ENCODE data around the gene LMO1. TPM values are rescaled to one million over a fixed set of nuclear protein-coding genes. Genes with fewer than 3 reads are reported as not detected.

LMO1 gene
- polyA plus RNA-seq, 1 of the 3 experiments (the other 2 are of a cell fraction), result 0.12 TPM

- Histone ChIP-seq H3K4me1 (ENCODE audit: control insufficient read depth in 1 of 2, insufficient read depth in 2 of 2, low read depth in 1 of 2, low read length in 1 of 2) (peaks cover 0 to 12% of the 10 kb centered on the region in 2 experiments; a peak in 1 of 4 replicates), H3F3A (replicated peaks; ENCODE audit: insufficient read depth) (no peaks in the 10 kb centered on the region), H3K9me3 (no peaks in the 10 kb centered on the region), H3K79me2 (ENCODE audit: insufficient read depth) (no peaks in the 10 kb centered on the region), H2AFZ (ENCODE audit: low read depth) (no peak overlapping the region), H3K4me2 (no peak overlapping the region), H3K9me2 (no peaks in the 10 kb centered on the region), H3K4me3 (ENCODE audit: low read depth in 2 of 2, low read length in 1 of 2) (no peak overlapping the region), H3K9ac (no peak overlapping the region), H3K36me3 (replicated peaks in 1 of 2; ENCODE audit: control insufficient read depth in 1 of 2, insufficient read depth in 2 of 2, low read length in 1 of 2) (no peaks in the 10 kb centered on the region), H3K27ac (ENCODE audit: low read depth in 2 of 2, low read length in 1 of 2) (no peak overlapping the region), H4K20me1 (ENCODE audit: insufficient read depth) (no peaks in the 10 kb centered on the region), H3K27me3 (ENCODE audit: insufficient read depth) (no peaks in the 10 kb centered on the region; the same call in 1 of the 2 replicates)
- POLR2A ChIA-PET, result no interaction called here
- TF ChIP-seq SIN3A (IDR thresholded peaks at IDR 0.05; ENCODE audit: borderline replicate concordance, low read depth, low read length) (no peak), GABPA (IDR thresholded peaks at IDR 0.05; ENCODE audit: low read depth) (no peak), FOXM1 (IDR thresholded peaks at IDR 0.05; ENCODE audit: low read depth) (no peak), CHD2 (IDR thresholded peaks at IDR 0.05; ENCODE audit: low read length, partially characterized antibody) (no peak), JUND (IDR thresholded peaks at IDR 0.05) (no peak)
- no peak for DNase-seq
- CTCF ChIA-PET, result interaction anchor here (1.2 to 6.3 kb wide), 6 partner anchors 10 to 369 kb away, joined by 3 to 61 read pairs (median 24); partner anchors contain the start of gene LMO1
Observed at GRCh38 chr11:8196749-8197148, 66.9 kb downstream of the LMO1 start.

DNA sequence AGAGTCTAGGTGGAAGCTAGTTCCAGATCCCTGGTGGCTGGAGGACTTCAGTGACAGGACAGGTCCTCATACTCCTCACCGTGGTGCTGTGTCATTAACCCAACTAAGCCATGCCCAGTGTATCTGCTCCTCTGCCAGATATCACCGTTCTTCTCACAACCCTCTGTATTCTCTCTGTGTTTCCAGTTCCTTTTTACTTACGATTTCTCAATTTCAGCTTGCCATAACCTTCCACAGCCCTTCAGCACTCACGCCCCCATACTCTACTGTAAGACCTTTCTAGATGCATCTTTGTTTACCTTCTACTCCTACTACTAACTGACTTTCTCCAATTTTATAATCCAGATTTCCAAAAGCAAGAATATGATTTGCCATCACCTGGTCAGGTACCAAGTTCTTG lies 68.7 kb downstream of the LMO1 start:
- Histone ChIP-seq H3K9me3 (no peaks in the 10 kb centered on the region), H3K9ac (no peak overlapping the region), H3K27me3 (ENCODE audit: insufficient read depth) (no peaks in the 10 kb centered on the region; the same call in 1 of the 2 replicates), H3F3A (replicated peaks; ENCODE audit: insufficient read depth) (no peaks in the 10 kb centered on the region), H3K4me1 (ENCODE audit: control insufficient read depth in 1 of 2, insufficient read depth in 2 of 2, low read depth in 1 of 2, low read length in 1 of 2) (peaks cover 0 to 12% of the 10 kb centered on the region in 2 experiments; a peak in 1 of 4 replicates), H2AFZ (ENCODE audit: low read depth) (no peak overlapping the region), H3K27ac (ENCODE audit: low read depth in 2 of 2, low read length in 1 of 2) (no peak overlapping the region), H3K79me2 (ENCODE audit: insufficient read depth) (no peaks in the 10 kb centered on the region), H3K4me2 (no peak overlapping the region), H4K20me1 (ENCODE audit: insufficient read depth) (no peaks in the 10 kb centered on the region), H3K36me3 (replicated peaks in 1 of 2; ENCODE audit: control insufficient read depth in 1 of 2, insufficient read depth in 2 of 2, low read length in 1 of 2) (no peaks in the 10 kb centered on the region), H3K9me2 (no peaks in the 10 kb centered on the region), H3K4me3 (ENCODE audit: low read depth in 2 of 2, low read length in 1 of 2) (no peak overlapping the region)
- DNase-seq, result no peak
- no peak for TF ChIP-seq YY1 (IDR thresholded peaks at IDR 0.05; ENCODE audit: low read depth)
- CTCF ChIA-PET, result interaction anchor here (0.9 to 6.3 kb wide), 10 partner anchors 9 to 371 kb away, joined by 3 to 61 read pairs (median 8); partner anchors contain the start of gene LMO1
- WGBS (ENCODE audit: low lambda C conversion rate), result 25% methylated on average over 4 of the region's 4 CpGs
- POLR2A ChIA-PET, result no interaction called here

- TF ChIP-seq, protein P1, sequence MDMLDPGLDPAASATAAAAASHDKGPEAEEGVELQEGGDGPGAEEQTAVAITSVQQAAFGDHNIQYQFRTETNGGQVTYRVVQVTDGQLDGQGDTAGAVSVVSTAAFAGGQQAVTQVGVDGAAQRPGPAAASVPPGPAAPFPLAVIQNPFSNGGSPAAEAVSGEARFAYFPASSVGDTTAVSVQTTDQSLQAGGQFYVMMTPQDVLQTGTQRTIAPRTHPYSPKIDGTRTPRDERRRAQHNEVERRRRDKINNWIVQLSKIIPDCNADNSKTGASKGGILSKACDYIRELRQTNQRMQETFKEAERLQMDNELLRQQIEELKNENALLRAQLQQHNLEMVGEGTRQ (IDR thresholded peaks at IDR 0.05; ENCODE audit: borderline replicate concordance, low read depth, low read length), result no peak
- TF ChIP-seq USF1 (IDR thresholded peaks at IDR 0.05; ENCODE audit: borderline replicate concordance, low read depth) (no peak), ZBTB33 (IDR thresholded peaks at IDR 0.05; ENCODE audit: borderline replicate concordance, low read depth) (no peak), CHD2 (IDR thresholded peaks at IDR 0.05; ENCODE audit: low read length, partially characterized antibody) (no peak), RCOR1 (IDR thresholded peaks at IDR 0.05; ENCODE audit: low read length) (no peak), TAF1 (IDR thresholded peaks at IDR 0.05; ENCODE audit: borderline replicate concordance, low read depth, low read length) (no peak), GATA2 (CRISPR knock-in tag; IDR thresholded peaks at IDR 0.05) (no peak), JUND (IDR thresholded peaks at IDR 0.05) (no peak), FOXM1 (IDR thresholded peaks at IDR 0.05; ENCODE audit: low read depth) (no peak), EZH2phosphoT487 (IDR thresholded peaks at IDR 0.05; ENCODE audit: borderline replicate concordance, low read depth) (no peak), PBX3 (IDR thresholded peaks at IDR 0.05) (no peak)
- WGBS (ENCODE audit: low lambda C conversion rate), result 20% methylated on average over 4 of the region's 5 CpGs
- Histone ChIP-seq H4K20me1 (ENCODE audit: insufficient read depth) (no peaks in the 10 kb centered on the region), H3K9me2 (no peaks in the 10 kb centered on the region), H3K27ac (ENCODE audit: low read depth in 2 of 2, low read length in 1 of 2) (0 out of 4 replicates have a peak overlapping the region, but pooled peaks of 1 of the 2 experiments have one; percentile 30), H3K9me3 (no peaks in the 10 kb centered on the region), H3K4me2 (no peak overlapping the region), H3F3A (replicated peaks; ENCODE audit: insufficient read depth) (no peaks in the 10 kb centered on the region), H3K4me3 (ENCODE audit: low read depth in 2 of 2, low read length in 1 of 2) (no peak overlapping the region), H3K79me2 (ENCODE audit: insufficient read depth) (no peaks in the 10 kb centered on the region), H2AFZ (ENCODE audit: low read depth) (no peak overlapping the region), H3K4me1 (ENCODE audit: control insufficient read depth in 1 of 2, insufficient read depth in 2 of 2, low read depth in 1 of 2, low read length in 1 of 2) (peaks cover 0 to 12% of the 10 kb centered on the region in 2 experiments; a peak in 1 of 4 replicates), H3K27me3 (ENCODE audit: insufficient read depth) (no peaks in the 10 kb centered on the region; the same call in 1 of the 2 replicates), H3K36me3 (replicated peaks in 1 of 2; ENCODE audit: control insufficient read depth in 1 of 2, insufficient read depth in 2 of 2, low read length in 1 of 2) (no peaks in the 10 kb centered on the region), H3K9ac (no peak overlapping the region)
- ChIA-PET POLR2A (interaction anchor here (0.7 to 1.9 kb wide), 6 partner anchors 12 to 374 kb away, joined by 3 to 8 read pairs (median 3); partner anchors contain the start of gene LMO1), CTCF (interaction anchor here (0.6 to 6.3 kb wide), 54 partner anchors 10 to 767 kb away, joined by 3 to 61 read pairs (median 5); partner anchors contain the start of genes LMO1 and RIC3)
- no peak for DNase-seq
Observed at GRCh38 chr11:8192896-8193209, 70.8 kb downstream of the LMO1 start.
